BLaER1 treated with 17β-estradiol and CSF1 and Interleukin-3, amounts not matched to agents 10 nM and 100 nM (cell line): ENCODE measurements around the gene PRR3.

Experiments
- H3K27ac ChIP-seq, 11 experiments: shearing (Covaris generic); formaldehyde crosslinking; 2 replicates each; pipeline ENCODE4 v1.8.1; 2022
- H3K27me3 ChIP-seq, 11 experiments: shearing (Covaris generic); formaldehyde crosslinking; 2 replicates each; pipeline ENCODE4 v1.8.1; 2022
- H3K36me3 ChIP-seq, 11 experiments: shearing (Covaris generic); formaldehyde crosslinking; 2 replicates each; pipeline ENCODE4 v1.8.1; 2022
- H3K4me1 ChIP-seq, 10 experiments: shearing (Covaris generic); formaldehyde crosslinking; 2 replicates each; pipeline ENCODE4 v1.8.1; 2022
- H3K4me2 ChIP-seq, 11 experiments: shearing (Covaris generic); formaldehyde crosslinking; 2 replicates each; pipeline ENCODE4 v1.8.1; 2022
- H3K4me3 ChIP-seq, 10 experiments: shearing (Covaris generic); formaldehyde crosslinking; 2 replicates each; pipeline ENCODE4 v1.8.1; 2022
- H3K9ac ChIP-seq, 11 experiments: shearing (Covaris generic); formaldehyde crosslinking; 2 replicates each; pipeline ENCODE4 v1.8.1; 2022
- H3K9me3 ChIP-seq, 11 experiments: shearing (Covaris generic); formaldehyde crosslinking; replicated peaks in 1 of 11; 2 replicates each; pipeline ENCODE4 v1.8.1; 2022
- H4K20me1 ChIP-seq, 11 experiments: shearing (Covaris generic); formaldehyde crosslinking; 2 replicates each; pipeline ENCODE4 v1.8.1; 2022
- Cebpa-rat ChIP-seq, 11 experiments: shearing (Covaris generic); IDR thresholded peaks; 2 replicates each; pipeline ENCODE4 v1.8.1; 2022

The PRR3 gene

GRCh38 chr6:30562470-30563425 is 5.7 kb downstream of the PRR3 start:
- H3K9ac ChIP-seq: no peak overlapping the region
- peaks cover 0 to 32% (median 12%) of the 10 kb centered on the region in 11 experiments; a peak in 12 of 22 replicates for H4K20me1 ChIP-seq
- no peak overlapping the region for H3K4me3 ChIP-seq
- no peak for TF ChIP-seq Cebpa-rat (IDR thresholded peaks at IDR 0.05)
- no peaks in the 10 kb centered on the region for H3K27me3 ChIP-seq
- H3K4me1 ChIP-seq: peaks cover 15 to 22% (median 16%) of the 10 kb centered on the region in 10 experiments
- no peaks in the 10 kb centered on the region for H3K9me3 ChIP-seq
- peaks cover 27 to 60% (median 46%) of the 10 kb centered on the region in 11 experiments for H3K36me3 ChIP-seq
- no peak overlapping the region for H3K27ac ChIP-seq
- H3K4me2 ChIP-seq: no peak overlapping the region

GRCh38 chr6:30564114-30564513 is 7.0 kb downstream of the PRR3 start:
- Histone ChIP-seq H3K4me2 (no peak overlapping the region), H3K27ac (no peak overlapping the region), H3K4me3 (no peak overlapping the region), H4K20me1 (peaks cover 0 to 23% (median 7%) of the 10 kb centered on the region in 11 experiments; a peak in 6 of 22 replicates), H3K36me3 (peaks cover 27 to 51% (median 43%) of the 10 kb centered on the region in 11 experiments), H3K27me3 (no peaks in the 10 kb centered on the region), H3K4me1 (peaks cover 1 to 9% (median 4%) of the 10 kb centered on the region in 10 experiments; a peak in 16 of 20 replicates), H3K9ac (no peak overlapping the region), H3K9me3 (no peaks in the 10 kb centered on the region)
- no peak for TF ChIP-seq Cebpa-rat (IDR thresholded peaks at IDR 0.05)

GRCh38 chr6:30565772-30566171 is 8.7 kb downstream of the PRR3 start:
- Histone ChIP-seq H3K9me3 (no peaks in the 10 kb centered on the region), H3K36me3 (peaks cover 27 to 40% (median 35%) of the 10 kb centered on the region in 11 experiments), H3K4me1 (peaks cover 10 to 21% (median 14%) of the 10 kb centered on the region in 10 experiments), H3K9ac (no peak overlapping the region), H3K4me3 (no peak overlapping the region), H3K27me3 (no peaks in the 10 kb centered on the region), H4K20me1 (peaks cover 0 to 20% (median 7%) of the 10 kb centered on the region in 11 experiments; a peak in 6 of 22 replicates), H3K4me2 (no peak overlapping the region), H3K27ac (no peak overlapping the region)
- no peak for TF ChIP-seq Cebpa-rat (IDR thresholded peaks at IDR 0.05)

- TF ChIP-seq Cebpa-rat (IDR thresholded peaks at IDR 0.05): no peak
- Histone ChIP-seq H3K9ac (no peak overlapping the region), H3K9me3 (no peaks in the 10 kb centered on the region), H3K27me3 (no peaks in the 10 kb centered on the region), H3K4me2 (no peak overlapping the region), H4K20me1 (peaks cover 13 to 21% (median 17%) of the 10 kb centered on the region in 11 experiments; a peak in 20 of 22 replicates), H3K4me3 (no peak overlapping the region), H3K27ac (no peak overlapping the region), H3K36me3 (peaks cover 6 to 25% (median 16%) of the 10 kb centered on the region in 11 experiments; a peak in 21 of 22 replicates), H3K4me1 (peaks cover 27 to 37% (median 31%) of the 10 kb centered on the region in 10 experiments)
These were observed 11.2 kb downstream of the PRR3 start for GRCh38 chr6:30568245-30568644.

- Histone ChIP-seq H3K9ac (peak overlapping the region; percentile 83 to 95 (median 91); a peak in 20 of 22 replicates), H3K27ac (peak overlapping the region in 6 of 11 experiments; percentile 85 to 96 (median 91); a peak in 9 of 22 replicates), H3K36me3 (peaks cover 0 to 30% (median 24%) of the 10 kb centered on the region in 11 experiments; a peak in 19 of 22 replicates), H3K27me3 (no peaks in the 10 kb centered on the region), H3K4me1 (peaks cover 42 to 52% (median 46%) of the 10 kb centered on the region in 10 experiments), H3K4me3 (peak overlapping the region; percentile 69 to 86 (median 78)), H4K20me1 (peaks cover 31 to 38% (median 37%) of the 10 kb centered on the region in 11 experiments; a peak in 20 of 22 replicates), H3K4me2 (peak overlapping the region; percentile 91 to 97 (median 94)), H3K9me3 (no peaks in the 10 kb centered on the region)
- TF ChIP-seq Cebpa-rat (IDR thresholded peaks at IDR 0.05): no peak
These were observed 13.2 kb downstream of the PRR3 start for GRCh38 chr6:30570263-30570662.

GRCh38 chr6:30570740-30571074 is 13.6 kb downstream of the PRR3 start:
- Histone ChIP-seq H3K9me3 (no peaks in the 10 kb centered on the region), H3K4me2 (peak overlapping the region; percentile 91 to 97 (median 94)), H4K20me1 (peaks cover 35 to 43% (median 42%) of the 10 kb centered on the region in 11 experiments; a peak in 20 of 22 replicates), H3K36me3 (peaks cover 0 to 34% (median 29%) of the 10 kb centered on the region in 11 experiments; a peak in 20 of 22 replicates), H3K27me3 (no peaks in the 10 kb centered on the region), H3K9ac (peak overlapping the region; percentile 83 to 95 (median 91)), H3K4me3 (peak overlapping the region; percentile 69 to 86 (median 78)), H3K4me1 (peaks cover 42 to 56% (median 46%) of the 10 kb centered on the region in 10 experiments), H3K27ac (peak overlapping the region; percentile 83 to 96 (median 93); a peak in 21 of 22 replicates)
- TF ChIP-seq Cebpa-rat (IDR thresholded peaks at IDR 0.05): no peak

- H3K4me2 ChIP-seq: peak within 1 kb of the TSS; percentile 91 to 97 (median 95)
- H4K20me1 ChIP-seq: peaks cover 40 to 48% (median 47%) of the 10 kb centered on the region in 11 experiments; a peak in 20 of 22 replicates
- H3K9ac ChIP-seq: peak within 1 kb of the TSS; percentile 83 to 95 (median 91)
- H3K36me3 ChIP-seq: peaks cover 0 to 40% (median 33%) of the 10 kb centered on the region in 11 experiments; a peak in 20 of 22 replicates
- no peaks in the 10 kb centered on the region for H3K27me3 ChIP-seq
- H3K27ac ChIP-seq: peak within 1 kb of the TSS; percentile 83 to 96 (median 93)
- peak within 1 kb of the TSS; percentile 69 to 86 (median 78) for H3K4me3 ChIP-seq
- TF ChIP-seq Cebpa-rat (IDR thresholded peaks at IDR 0.05): no peak
- H3K9me3 ChIP-seq: no peaks in the 10 kb centered on the region
- H3K4me1 ChIP-seq: peaks cover 42 to 58% (median 44%) of the 10 kb centered on the region in 10 experiments
These were observed 14.1 kb downstream of the PRR3 start, which contains the start of gene ABCF1 for GRCh38 chr6:30571075-30571761. Gene ABCF1, plus strand, starts transcription at chr6:30571442. Its CDS starts 46 bp downstream, at chr6:30571488.

- H3K4me3 ChIP-seq: peak overlapping the region; percentile 69 to 86 (median 78)
- H3K9ac ChIP-seq: peak overlapping the region; percentile 83 to 95 (median 91)
- H3K4me1 ChIP-seq: peaks cover 40 to 58% (median 44%) of the 10 kb centered on the region in 10 experiments
- peak overlapping the region; percentile 88 to 97 (median 95) for H3K4me2 ChIP-seq
- no peaks in the 10 kb centered on the region for H3K27me3 ChIP-seq
- peak overlapping the region; percentile 83 to 96 (median 93) for H3K27ac ChIP-seq
- TF ChIP-seq Cebpa-rat (IDR thresholded peaks at IDR 0.05): no peak
- H4K20me1 ChIP-seq: peaks cover 45 to 53% (median 52%) of the 10 kb centered on the region in 11 experiments; a peak in 20 of 22 replicates
- peaks cover 5 to 45% (median 38%) of the 10 kb centered on the region in 11 experiments for H3K36me3 ChIP-seq
- H3K9me3 ChIP-seq: no peaks in the 10 kb centered on the region
These were observed 14.6 kb downstream of the PRR3 start for GRCh38 chr6:30571762-30572082.
